HPDE6-E6E7 (cell line): Measurements from ENCODE around the gene BRD4.
"Not testable (repeated sequence)": the region's sequence is repeated elsewhere in the genome, so short reads cannot be mapped to it uniquely, and the experiment has no call there.

Source experiments
- DNase-seq: peaks from one replicate; pipeline ENCODE4 v3.0.0; 2011; ENCODE audit warnings: missing footprints; ENCODE audit errors: extremely low spot score

Gene BRD4

GRCh38 chr19:15360015-15360414 is 27.7 kb upstream of the BRD4 start:
- DNase-seq, result not testable (repeated sequence)

- no peak for DNase-seq
Observed at GRCh38 chr19:15358918-15359317, 26.6 kb upstream of the BRD4 start.

GRCh38 chr19:15357906-15358305 is 25.6 kb upstream of the BRD4 start:
- no peak for DNase-seq

DNA sequence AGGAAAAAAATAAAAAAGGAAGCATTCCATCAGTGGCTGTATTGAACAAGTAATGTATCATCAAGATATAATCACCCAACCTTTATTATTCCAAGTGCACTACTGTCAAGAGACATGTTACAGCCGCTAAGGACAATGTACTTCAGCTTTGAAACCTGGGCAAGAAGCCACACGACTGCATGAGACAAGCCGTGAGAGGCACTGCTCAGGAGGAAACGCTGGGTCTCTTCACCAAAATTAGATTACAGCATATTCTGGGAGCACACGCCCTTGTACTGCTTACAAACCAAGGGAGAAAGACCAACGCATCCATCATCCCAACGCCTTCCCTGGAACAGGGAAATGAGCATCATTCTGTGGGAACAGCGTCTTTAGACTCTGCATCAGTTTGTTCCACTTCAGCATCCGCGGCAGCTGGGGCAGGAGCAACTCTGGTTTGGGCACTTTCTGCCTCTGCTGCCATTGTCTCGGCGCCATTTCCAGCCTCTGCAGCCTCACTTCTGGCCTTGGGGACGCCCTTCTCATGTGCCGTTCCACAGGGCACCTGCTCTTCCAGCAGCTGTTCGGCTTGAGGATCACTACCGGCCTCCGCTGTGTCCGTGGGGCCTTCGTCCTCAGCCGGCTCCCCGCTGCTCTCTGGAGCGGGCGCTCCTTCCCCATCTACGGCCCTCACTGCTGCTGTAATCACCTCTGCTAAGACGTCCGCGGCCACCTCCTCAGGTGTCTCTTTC is 22.4 kb upstream of the BRD4 start:
- no peak for DNase-seq

- DNase-seq, result no peak
Observed at GRCh38 chr19:15353908-15354307, 21.6 kb upstream of the BRD4 start.

DNA sequence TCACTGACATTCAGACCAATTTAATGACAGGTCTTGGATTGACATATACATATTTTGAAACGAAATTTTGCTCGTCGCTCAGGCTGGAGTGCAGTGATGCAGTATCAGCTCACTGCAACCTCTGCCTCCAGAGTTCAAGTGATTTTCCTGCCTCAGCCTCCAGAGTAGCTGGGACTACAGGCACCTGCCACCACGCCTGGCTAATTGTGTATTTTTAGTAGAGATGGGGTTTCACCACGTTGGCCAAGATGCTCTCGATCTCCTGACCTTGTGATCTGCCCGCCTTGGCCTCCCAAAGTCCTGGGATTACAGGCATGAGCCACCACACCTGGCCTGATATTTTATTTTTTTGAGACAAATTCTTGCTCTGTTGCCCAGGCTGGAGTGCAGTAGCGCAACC is 20.2 kb upstream of the BRD4 start:
- not testable (repeated sequence) for DNase-seq

- DNase-seq, result not testable (repeated sequence)
Observed at GRCh38 chr19:15341328-15341727, 9.0 kb upstream of the BRD4 start.

- no peak for DNase-seq
Observed at GRCh38 chr19:15340086-15340485, 7.7 kb upstream of the BRD4 start.

- DNase-seq, result no peak
Observed at GRCh38 chr19:15337202-15337601, 4.9 kb upstream of the BRD4 start.

DNA sequence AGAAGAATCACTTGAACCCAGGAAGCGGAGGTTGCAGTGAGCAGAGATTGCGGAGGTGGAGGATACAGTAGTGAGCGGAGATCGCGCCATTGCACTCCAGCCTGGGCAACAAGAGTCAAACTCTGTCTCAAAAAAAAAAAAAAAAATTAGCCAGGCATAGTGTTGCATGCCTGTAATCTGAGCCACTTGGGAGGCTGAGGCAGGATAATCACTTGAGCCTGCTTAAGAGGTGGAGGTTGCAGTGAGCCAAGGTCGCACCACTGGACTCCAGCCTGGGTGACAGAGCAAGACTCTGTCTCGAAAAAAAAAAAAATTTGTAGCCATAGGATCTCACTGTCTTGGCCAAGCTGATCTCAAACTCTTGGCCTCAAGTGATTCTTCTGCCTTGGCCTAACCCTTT is 3.7 kb upstream of the BRD4 start:
- not testable (repeated sequence) for DNase-seq

- DNase-seq, result no peak
Observed at GRCh38 chr19:15331419-15332310, 674 bp downstream of the BRD4 start.

DNA sequence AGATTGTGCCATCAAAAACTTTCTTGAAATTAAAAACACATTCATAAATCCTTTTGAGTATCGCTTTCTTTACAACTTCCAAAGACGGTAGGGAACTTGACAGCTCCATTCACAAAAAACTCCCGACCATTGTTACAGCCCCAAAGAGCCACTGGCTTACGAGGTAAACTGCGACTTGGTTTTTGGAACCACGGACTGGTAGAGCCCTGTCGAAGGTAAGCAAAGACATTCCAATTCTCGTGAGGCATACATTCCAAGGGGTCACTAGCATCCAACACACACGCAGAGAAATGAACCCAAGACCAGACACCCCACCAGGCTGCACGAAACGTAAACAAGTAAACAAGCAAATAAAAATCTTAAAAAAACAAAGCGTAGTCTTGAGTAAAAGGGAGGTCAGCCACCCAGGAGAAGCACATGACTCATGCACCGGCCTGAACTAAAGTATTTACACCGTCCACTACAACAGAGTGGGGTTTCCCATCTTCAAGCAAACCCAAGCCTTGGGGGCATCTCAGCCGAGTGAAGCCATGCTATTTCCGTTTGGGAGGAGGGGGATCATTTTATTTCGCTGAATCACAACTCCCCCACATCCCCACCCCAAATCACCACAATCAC is 1.4 kb downstream of the BRD4 start:
- DNase-seq, result no peak

DNA sequence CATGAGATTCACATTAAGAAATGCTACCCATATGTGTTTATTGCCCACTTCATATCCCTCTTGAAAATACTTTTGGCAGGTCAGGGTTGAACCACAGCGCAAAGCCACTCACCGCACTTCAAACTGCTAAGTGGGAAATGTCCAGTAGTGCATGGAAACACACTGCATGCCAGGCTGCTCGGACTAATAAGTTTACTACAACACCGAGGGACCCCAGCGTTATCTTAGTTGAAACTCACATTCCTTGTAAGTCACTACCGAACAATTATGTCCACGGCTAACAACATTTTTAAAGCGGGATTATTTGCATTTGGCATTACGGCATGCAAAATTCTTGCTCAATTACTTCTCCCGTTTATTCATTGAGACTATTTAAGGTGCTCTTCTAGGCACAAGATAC is 4.0 kb downstream of the BRD4 start:
- no peak for DNase-seq

- DNase-seq, result no peak
Observed at GRCh38 chr19:15324791-15325519, 7.4 kb downstream of the BRD4 start.

- DNase-seq, result no peak
Observed at GRCh38 chr19:15323496-15324235, 8.7 kb downstream of the BRD4 start.

- DNase-seq, result no peak
Observed at GRCh38 chr19:15321739-15322138, 10.6 kb downstream of the BRD4 start.

DNA sequence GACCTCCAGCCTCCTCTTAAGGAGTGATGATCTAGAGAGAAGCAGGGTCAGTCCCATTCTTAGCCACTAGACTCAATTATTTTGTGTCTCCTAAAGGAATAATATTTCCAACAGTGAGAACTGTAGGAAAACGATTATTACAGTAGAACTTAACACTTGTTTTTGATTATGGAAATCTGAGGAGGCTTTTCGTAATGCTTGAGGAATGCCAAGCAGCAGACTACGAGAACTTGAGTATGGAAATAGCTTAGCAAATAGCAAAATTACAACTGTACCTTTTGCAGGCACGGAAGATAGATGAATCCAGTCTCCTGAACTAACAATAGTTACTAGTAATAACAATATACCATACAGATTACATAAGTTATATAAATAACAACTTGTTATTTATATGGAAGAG is 12.2 kb downstream of the BRD4 start:
- no peak for DNase-seq

- DNase-seq, result no peak
Observed at GRCh38 chr19:15318241-15318691, 14.1 kb downstream of the BRD4 start.

DNA sequence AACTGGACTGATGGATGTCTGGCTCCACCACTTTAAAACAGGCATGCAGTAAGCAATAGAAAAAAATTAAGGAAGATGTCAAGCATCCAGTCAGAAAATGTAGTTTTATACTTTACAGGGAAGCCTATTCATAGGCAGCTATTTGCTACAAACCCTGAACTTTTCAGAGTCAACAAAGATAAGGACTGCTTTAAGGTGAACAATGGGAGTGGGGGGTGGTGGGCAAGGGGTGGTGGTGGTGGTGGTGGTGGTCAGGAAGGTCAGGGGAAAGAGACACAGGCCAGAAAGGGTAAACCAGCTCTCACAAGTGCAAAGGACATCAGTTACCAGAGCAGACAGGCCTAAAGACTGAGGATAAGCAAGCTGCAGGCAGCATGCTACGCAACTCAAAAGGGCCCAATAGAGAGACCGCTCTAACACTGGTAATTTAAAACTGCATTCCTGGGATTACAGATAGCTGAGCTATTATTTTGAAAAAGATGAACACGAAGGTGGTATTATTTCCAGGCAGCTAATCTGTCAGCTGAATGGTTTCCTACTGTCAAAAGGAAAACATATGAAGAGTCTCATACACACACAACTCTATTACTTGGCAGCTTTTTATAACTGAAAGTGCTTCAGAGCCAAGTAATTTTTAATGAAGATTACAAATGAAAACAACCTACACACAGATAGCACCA is 14.8 kb downstream of the BRD4 start:
- DNase-seq, result no peak

DNA sequence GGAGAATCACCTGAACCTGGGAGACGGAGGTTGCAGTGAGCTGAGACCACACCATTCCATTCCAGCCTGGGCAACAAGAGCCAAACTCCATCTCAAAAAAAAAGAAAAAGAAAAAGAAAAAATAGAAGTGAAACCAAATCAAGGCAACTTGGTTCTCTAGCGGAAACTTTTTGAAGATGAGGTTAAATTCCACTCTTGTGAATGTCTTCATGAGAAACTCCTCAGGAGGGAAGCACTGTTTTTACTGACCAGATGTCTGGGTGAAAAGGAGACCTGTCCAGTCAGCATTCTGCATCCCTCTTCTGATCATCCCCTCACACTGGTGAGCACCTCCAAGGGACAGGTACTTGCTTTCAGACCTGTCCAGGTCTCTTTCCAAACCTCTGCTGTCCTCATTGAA is 15.8 kb downstream of the BRD4 start:
- DNase-seq, result no peak

GRCh38 chr19:15315101-15315500 is 17.2 kb downstream of the BRD4 start:
- DNase-seq, result no peak
